Iris pigment epithelial cell (primary cell): ENCODE measurements around the gene S100A12.
"Not testable (repeated sequence)": the region's sequence is repeated elsewhere in the genome, so short reads cannot be mapped to it uniquely, and the experiment has no call there.

Experiments
- DNase-seq: peaks from one replicate; pipeline ENCODE4 v3.0.0-alpha.2; 2011; ENCODE audit warnings: low read depth

The S100A12 gene

DNA sequence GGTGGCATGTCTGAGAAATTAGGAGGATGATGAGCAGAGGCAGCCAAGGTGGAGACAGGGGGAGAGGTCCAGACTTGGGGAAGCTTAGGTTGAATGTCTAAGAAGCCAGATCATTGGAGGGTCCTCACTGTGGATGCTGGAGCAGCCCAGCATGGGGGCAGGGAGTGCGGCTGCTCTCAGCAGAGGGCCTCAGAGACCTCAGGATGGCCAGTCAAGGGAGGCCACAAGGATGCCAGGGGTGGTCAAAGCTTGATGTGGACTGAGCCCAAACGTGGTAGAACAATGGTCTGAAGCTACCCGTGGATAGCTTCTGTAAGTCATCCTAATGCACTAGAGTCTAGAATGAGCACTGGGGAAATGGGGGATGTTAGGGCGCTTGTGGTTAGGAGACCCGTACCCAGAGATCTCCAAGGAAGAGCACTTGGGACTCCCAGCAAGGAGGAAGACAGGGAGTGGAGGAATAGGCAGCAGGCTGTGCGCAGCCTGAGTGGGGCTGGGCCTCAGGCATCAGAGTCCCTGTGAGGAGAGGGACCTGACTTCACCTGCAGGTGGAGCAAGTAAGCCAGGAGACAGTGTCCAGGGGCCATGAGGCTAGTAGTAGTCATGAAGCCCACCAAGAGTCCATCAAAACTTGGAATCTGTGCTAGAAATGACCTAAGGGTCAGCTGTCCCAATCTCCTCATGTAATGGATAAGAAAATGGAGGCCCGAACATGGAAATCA lies 22.0 kb downstream of the S100A12 start:
- DNase-seq, result peak; percentile 6

- peak; percentile 48 for DNase-seq
These were observed 22.9 kb downstream of the S100A12 start for GRCh38 chr1:153352523-153352922.

DNA sequence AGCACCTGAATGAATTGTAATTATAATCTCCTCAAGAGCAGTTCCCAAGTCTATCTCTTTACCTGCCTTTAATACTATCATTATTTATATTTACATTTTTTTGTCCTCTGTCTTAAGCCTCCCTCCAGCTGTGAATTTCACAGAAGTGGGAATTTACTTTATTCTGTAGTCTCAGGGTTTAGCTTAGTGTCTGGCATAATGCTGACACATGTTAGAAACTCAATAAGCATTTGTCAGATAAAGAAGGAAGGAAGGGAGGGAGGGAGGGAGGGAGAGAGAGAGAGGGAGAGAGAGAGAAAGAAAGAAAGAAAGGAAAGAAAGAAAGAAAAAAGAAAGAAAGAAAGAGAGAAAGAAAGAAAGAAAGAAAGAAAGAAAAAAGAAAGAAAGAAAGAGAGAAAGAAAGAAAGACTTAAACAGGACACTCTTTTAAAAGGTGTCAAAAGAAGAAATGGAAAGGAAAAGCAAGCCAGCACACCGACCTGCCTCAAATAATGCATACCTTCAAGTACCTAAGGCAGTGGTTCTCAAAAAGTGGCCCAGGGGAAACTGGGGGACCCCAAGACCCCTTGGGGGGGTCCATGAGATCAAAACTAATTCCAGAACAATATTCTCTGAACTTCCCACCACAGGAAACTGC lies 25.0 kb downstream of the S100A12 start:
- DNase-seq, result no peak

DNA sequence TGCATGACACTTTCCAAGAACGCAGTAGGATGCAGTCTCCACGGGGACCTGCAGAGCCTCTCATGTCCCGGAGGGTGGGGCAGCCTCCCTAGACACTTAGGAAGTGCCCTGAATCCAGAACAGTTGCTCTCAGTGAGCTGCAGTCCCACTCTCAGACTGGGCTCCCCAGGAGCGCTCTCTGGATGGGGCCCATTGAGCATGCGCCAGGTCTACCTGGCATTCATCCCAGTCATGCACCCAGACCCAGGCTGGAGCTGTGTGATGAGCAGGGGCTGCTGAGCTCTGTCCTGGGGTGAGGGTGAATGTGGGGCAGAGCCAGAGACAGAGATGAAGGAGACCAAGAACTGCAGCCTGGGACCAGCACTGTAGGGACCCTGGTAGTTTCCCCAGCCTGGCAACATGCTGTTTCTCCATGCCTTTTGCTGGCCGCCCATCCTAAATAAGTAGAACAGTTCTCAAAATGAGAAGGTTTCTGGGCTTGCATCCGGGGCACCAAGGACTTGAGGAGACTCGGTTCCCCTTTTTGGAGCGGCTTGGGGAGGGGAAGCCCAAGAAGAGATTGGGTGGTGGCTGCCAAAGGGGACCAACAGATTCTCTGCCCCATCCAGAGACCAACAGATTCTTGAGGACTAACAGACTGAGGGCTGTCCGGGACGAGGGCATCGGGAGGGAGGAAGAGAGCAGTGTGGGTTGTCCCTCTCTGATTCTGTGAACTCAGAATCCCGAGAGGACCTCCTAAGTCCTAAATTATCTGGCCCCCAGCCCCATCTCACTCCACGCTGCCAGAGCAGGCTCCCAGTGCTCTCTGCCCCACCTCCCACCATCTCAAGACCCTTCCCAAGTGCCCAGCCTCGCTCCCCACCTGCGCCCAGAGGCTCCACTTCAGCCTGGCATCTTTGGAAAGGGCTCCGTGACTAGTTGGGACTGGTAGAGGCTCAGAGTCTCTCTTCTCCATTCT lies 25.8 kb downstream of the S100A12 start:
- no peak for DNase-seq

GRCh38 chr1:153348511-153349362 lies 26.7 kb downstream of the S100A12 start, which contains the start of gene PGLYRP4:
PGLYRP4 (minus strand) TSS chr1:153348841; CDS start chr1:153347932, 909 bp downstream.
- no peak for DNase-seq

- no peak for DNase-seq
These were observed 27.6 kb downstream of the S100A12 start for GRCh38 chr1:153347856-153348255.

- DNase-seq, result not testable (repeated sequence)
These were observed 28.4 kb downstream of the S100A12 start for GRCh38 chr1:153347049-153347448.

GRCh38 chr1:153346077-153346723 lies 29.2 kb downstream of the S100A12 start:
- no peak for DNase-seq

GRCh38 chr1:153345187-153346076 lies 30.0 kb downstream of the S100A12 start:
- DNase-seq, result no peak

DNA sequence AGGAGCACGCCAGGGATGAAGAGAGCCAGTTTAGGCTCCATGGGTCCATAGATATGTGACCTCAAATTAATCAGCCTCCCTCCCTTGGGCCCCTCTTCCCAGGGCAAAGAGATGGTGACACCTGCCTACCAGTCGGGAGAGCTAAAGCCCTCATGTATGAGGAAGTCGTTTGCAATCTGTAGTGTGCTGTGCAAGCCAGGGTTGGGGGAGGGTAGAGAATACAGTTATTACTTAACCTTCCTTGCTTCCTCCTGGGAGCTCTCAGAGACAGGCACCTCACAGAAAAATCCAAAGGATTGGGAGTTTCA lies 30.7 kb downstream of the S100A12 start:
- DNase-seq, result no peak

DNA sequence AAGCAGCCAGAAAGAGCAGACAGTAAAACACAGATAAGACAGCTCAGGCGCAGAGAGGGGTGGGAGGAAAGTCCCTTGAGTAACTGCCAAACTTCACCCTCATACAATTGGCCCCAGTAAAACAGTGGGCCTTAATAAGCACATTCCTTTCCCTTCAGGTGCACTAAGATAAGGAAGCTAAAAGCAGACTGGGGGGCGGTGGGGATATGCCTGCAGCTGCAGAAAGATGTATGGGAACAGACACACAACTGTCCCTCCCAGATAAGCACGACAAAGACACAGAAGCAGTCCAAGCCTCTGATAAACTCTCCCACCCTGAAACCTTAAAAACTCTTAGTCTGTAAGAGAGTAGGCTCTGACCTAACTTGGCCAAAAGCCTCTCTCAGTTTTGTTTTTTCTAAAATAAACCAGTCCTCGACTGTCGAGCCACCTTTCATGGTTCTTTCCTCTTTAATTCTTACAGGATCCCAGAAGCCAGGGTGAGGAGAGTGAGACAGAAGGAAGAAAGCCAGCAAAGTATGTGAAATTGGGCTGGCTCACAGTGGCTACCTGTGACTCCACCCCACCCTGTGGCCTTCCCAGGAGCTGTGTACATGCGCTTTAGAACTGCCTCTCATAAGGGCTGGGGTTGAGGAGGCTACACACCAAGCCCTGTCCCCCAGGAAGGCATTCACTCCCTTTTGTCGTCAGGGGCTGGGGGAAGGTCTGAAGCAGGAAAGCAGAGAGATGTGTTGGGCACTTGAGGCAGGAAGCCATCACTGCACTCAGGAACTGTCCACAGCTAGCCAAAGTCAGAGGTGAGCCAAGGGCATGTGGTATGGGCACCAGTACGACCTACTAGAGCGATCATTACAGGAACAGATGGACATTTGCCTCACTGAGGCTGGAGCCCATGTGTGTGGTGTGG lies 31.4 kb downstream of the S100A12 start:
- DNase-seq, result no peak

DNA sequence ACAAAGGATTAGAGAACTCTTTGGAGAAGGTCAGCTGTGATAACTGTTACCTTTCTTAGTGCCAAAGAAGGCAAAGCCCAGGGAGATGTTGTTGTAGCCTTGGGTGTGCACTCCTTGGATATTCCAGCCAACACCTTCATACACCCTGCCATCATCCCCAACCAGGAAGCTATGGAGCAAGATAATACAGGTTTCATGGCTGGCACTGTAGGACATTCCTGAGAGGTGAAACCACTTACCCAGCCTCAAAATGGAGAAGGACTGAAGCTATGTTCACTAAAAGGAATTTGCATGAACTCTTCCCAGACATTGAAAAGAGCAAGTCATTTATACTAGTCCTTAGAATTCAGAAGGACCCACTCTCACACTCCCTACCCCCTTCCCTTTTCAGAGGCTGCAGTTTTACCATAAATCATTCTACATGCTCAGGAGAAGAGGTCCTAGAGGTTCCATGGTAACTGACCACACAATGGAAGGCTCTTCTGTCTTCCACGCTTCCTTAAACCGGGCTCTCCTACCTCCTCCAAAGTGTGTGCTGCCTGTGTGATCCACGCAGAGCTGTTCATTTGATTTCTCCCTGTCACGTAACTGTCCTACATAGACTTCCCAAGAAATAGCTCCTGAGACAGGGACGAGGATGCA lies 32.3 kb downstream of the S100A12 start:
- DNase-seq, result no peak

GRCh38 chr1:153342178-153342577 lies 33.2 kb downstream of the S100A12 start:
- no peak for DNase-seq

- DNase-seq, result no peak
These were observed 33.9 kb downstream of the S100A12 start for GRCh38 chr1:153341431-153341934.

DNA sequence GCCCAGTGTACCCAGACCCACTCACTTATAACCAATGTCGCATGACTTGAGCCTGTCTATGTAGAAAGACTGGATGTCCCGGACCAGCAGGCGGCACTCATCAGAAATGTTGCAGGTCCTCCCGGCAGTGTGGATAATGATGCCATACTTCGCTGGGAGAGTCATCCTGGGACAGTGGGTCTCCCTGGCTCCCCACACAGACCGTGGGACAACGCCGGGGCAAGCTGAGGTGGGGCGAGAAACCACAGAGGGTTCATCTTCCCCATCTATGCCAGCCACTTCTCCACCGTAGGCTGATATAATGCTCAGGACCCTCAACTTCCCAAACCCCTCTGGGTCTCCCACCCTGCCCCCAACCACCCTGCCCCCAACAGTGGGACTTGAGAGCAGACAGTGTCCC lies 35.1 kb downstream of the S100A12 start:
- no peak for DNase-seq

DNA sequence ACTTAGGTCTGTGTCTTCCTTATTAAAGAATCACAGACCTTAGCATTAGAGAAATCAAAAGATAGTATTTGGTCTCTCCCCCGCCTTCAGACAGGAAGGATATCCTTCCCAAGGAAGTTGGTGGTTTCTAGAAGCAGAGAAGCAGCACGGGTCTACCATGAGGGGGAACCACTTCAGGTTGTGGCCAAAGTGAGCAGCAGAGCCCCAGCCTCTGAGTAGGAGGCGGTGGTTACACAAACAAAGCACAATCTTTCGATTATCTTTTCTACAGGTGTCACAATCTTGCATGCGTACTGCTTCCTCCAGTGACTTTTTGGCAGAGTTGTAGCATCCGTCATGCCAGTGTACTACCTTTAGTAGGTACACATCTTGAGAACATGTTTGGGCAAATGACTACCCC lies 35.6 kb downstream of the S100A12 start:
- DNase-seq, result no peak

GRCh38 chr1:153337980-153338853 lies 37.2 kb downstream of the S100A12 start:
- DNase-seq, result no peak
